GM10266 (cell line): ENCODE results near the gene TASP1.
"Not testable (repeated sequence)": the region's sequence is repeated elsewhere in the genome, so short reads cannot be mapped to it uniquely, and the experiment has no call there.

ENCODE experiments used
- DNase-seq: peaks from one replicate; pipeline ENCODE4 v3.0.0; 2012; ENCODE audit errors: extremely low spot score
- CTCF ChIP-seq: IDR thresholded peaks from 2 replicates; pipeline ENCODE4 v1.5.1; 2012; ENCODE audit warnings: mild to moderate bottlenecking, low read depth; ENCODE audit not compliant: control insufficient read depth, insufficient read depth; ENCODE audit errors: missing control alignments

The TASP1 gene

GRCh38 chr20:13494019-13494418 is 144.7 kb downstream of the TASP1 start:
- no peak for DNase-seq
- no peak for TF ChIP-seq CTCF

GRCh38 chr20:13493143-13493542 is 145.6 kb downstream of the TASP1 start:
- TF ChIP-seq CTCF: no peak
- no peak for DNase-seq

- no peak for DNase-seq
- no peak for TF ChIP-seq CTCF
These were observed 146.7 kb downstream of the TASP1 start for GRCh38 chr20:13492001-13492481.

GRCh38 chr20:13487202-13487601 is 151.5 kb downstream of the TASP1 start:
- DNase-seq: no peak
- no peak for TF ChIP-seq CTCF

GRCh38 chr20:13486694-13487093 is 152.0 kb downstream of the TASP1 start:
- DNase-seq: no peak
- TF ChIP-seq CTCF: no peak

- DNase-seq: no peak
- no peak for TF ChIP-seq CTCF
These were observed 153.2 kb downstream of the TASP1 start for GRCh38 chr20:13485576-13485975.

- not testable (repeated sequence) for DNase-seq
These were observed 153.7 kb downstream of the TASP1 start for GRCh38 chr20:13485019-13485418.

GRCh38 chr20:13483472-13483871 is 155.3 kb downstream of the TASP1 start:
- not testable (repeated sequence) for DNase-seq
